SW480 (cell line): Measurements from ENCODE around the gene MRPS18A.
A peak's percentile ranks its signal among the peaks of the same experiment; 100 is the strongest.
"Not testable (repeated sequence)": the region's sequence is repeated elsewhere in the genome, so short reads cannot be mapped to it uniquely, and the experiment has no call there.

Source experiments
- DNase-seq: peaks from one replicate; pipeline ENCODE4 v3.0.0-alpha.2; 2016; ENCODE audit warnings: low spot score

MRPS18A gene

GRCh38 chr6:43634702-43635303, 52.8 kb downstream of the MRPS18A start:
- no peak for DNase-seq

- DNase-seq, result not testable (repeated sequence)
Observed at GRCh38 chr6:43633002-43633401, 54.6 kb downstream of the MRPS18A start.

- DNase-seq, result no peak
Observed at GRCh38 chr6:43630980-43631619, 56.5 kb downstream of the MRPS18A start.

GRCh38 chr6:43629505-43630300, 57.9 kb downstream of the MRPS18A start:
- peak; percentile 95 for DNase-seq

- peak; percentile 97 for DNase-seq
Observed at GRCh38 chr6:43629104-43629504, 58.5 kb downstream of the MRPS18A start, which contains the start of gene GTPBP2. Gene GTPBP2, minus strand, starts transcription at chr6:43629264. Its CDS starts 102 bp downstream, at chr6:43629162.

- DNase-seq, result peak; percentile 66
Observed at GRCh38 chr6:43628393-43629103, 59.0 kb downstream of the MRPS18A start.

GRCh38 chr6:43627008-43627825, 60.4 kb downstream of the MRPS18A start:
- peak; percentile 91 for DNase-seq

- DNase-seq, result no peak
Observed at GRCh38 chr6:43625393-43625992, 62.1 kb downstream of the MRPS18A start.

- DNase-seq, result no peak
Observed at GRCh38 chr6:43624786-43625288, 62.8 kb downstream of the MRPS18A start.

- no peak for DNase-seq
Observed at GRCh38 chr6:43623880-43624785, 63.5 kb downstream of the MRPS18A start.

GRCh38 chr6:43622541-43622940, 65.0 kb downstream of the MRPS18A start:
- no peak for DNase-seq

GRCh38 chr6:43621836-43622180, 65.8 kb downstream of the MRPS18A start:
- DNase-seq, result no peak
